ENCODE results near the gene DNAH6.

The DNAH6 gene

GRCh38 chr2:84613082-84613481, 96.8 kb downstream of the DNAH6 start:
- no peak overlapping the region for H3K27ac ChIP-seq (replicated peaks; ENCODE audit: low read length)
- H2BK120ac ChIP-seq (ENCODE audit: low read depth, low read length) = no peak overlapping the region
- no peaks in the 10 kb centered on the region for H3K27me3 ChIP-seq (ENCODE audit: control insufficient read depth in 3 of 3, insufficient read depth in 3 of 3, low read depth in 1 of 3, low read length in 3 of 3)
- no peak overlapping the region for H2BK15ac ChIP-seq (ENCODE audit: low read length)
- H4K91ac ChIP-seq (ENCODE audit: low read depth, low read length, poor library complexity) = no peak overlapping the region
- H2AFZ ChIP-seq (ENCODE audit: low read length) = no peak overlapping the region
- WGBS, 2 donors (ENCODE audit: extremely low coverage in 2 of 2, insufficient read length in 2 of 2, insufficient replicate concordance in 1 of 2) = no CpG with 5 or more reads among the region's 2 CpGs
- H3K4me1 ChIP-seq (ENCODE audit: control insufficient read depth in 2 of 2, insufficient read depth in 1 of 2, low read depth in 1 of 2, low read length in 2 of 2) = peaks cover 0 to 2% of the 10 kb centered on the region in 2 donors
- DNase-seq (ENCODE audit: low spot score) = no peak
- no peak overlapping the region for H4K8ac ChIP-seq (ENCODE audit: low read depth, low read length)
- H3K4ac ChIP-seq (ENCODE audit: low read length) = no peak overlapping the region
- H3K9me3 ChIP-seq (replicated peaks in 1 of 2; ENCODE audit: control insufficient read depth in 2 of 2, insufficient read depth in 1 of 2, low read depth in 1 of 2, low read length in 2 of 2) = peaks cover 0 to 7% of the 10 kb centered on the region in 2 donors
- H3K14ac ChIP-seq (ENCODE audit: low read length) = no peak overlapping the region
- H3K9ac ChIP-seq (ENCODE audit: low read depth, low read length, poor library complexity) = no peak overlapping the region
- H2BK5ac ChIP-seq (ENCODE audit: low read length) = no peak overlapping the region
- no peak overlapping the region for H3K4me2 ChIP-seq (ENCODE audit: insufficient read depth, low read length, poor library complexity, severe bottlenecking)
- no peak overlapping the region for H2AK5ac ChIP-seq (ENCODE audit: low read depth, low read length)
- H3K18ac ChIP-seq (ENCODE audit: low read length) = no peak overlapping the region
- no peaks in the 10 kb centered on the region for H3K36me3 ChIP-seq (replicated peaks in 1 of 2; ENCODE audit: control insufficient read depth in 2 of 2, insufficient read depth in 2 of 2, low read length in 2 of 2)
- no peak overlapping the region for H2BK12ac ChIP-seq (ENCODE audit: low read length)
- no peak overlapping the region for H3K4me3 ChIP-seq (ENCODE audit: low read length in 2 of 2)
- no peaks in the 10 kb centered on the region for H3K79me1 ChIP-seq (ENCODE audit: low read depth, low read length)
- H3K23ac ChIP-seq (ENCODE audit: low read depth, low read length, poor library complexity) = no peak overlapping the region

- Histone ChIP-seq H3K4me1 (ENCODE audit: control insufficient read depth in 2 of 2, insufficient read depth in 1 of 2, low read depth in 1 of 2, low read length in 2 of 2) (no peaks in the 10 kb centered on the region), H3K9ac (ENCODE audit: low read depth, low read length, poor library complexity) (no peak overlapping the region), H3K4me3 (ENCODE audit: low read length in 2 of 2) (no peak overlapping the region), H4K8ac (ENCODE audit: low read depth, low read length) (no peak overlapping the region), H3K14ac (ENCODE audit: low read length) (no peak overlapping the region), H2BK12ac (ENCODE audit: low read length) (no peak overlapping the region), H3K4ac (ENCODE audit: low read length) (no peak overlapping the region), H2BK5ac (ENCODE audit: low read length) (no peak overlapping the region), H2BK120ac (ENCODE audit: low read depth, low read length) (no peak overlapping the region), H2AK5ac (ENCODE audit: low read depth, low read length) (no peak overlapping the region), H3K9me3 (replicated peaks in 1 of 2; ENCODE audit: control insufficient read depth in 2 of 2, insufficient read depth in 1 of 2, low read depth in 1 of 2, low read length in 2 of 2) (no peaks in the 10 kb centered on the region), H3K36me3 (replicated peaks in 1 of 2; ENCODE audit: control insufficient read depth in 2 of 2, insufficient read depth in 2 of 2, low read length in 2 of 2) (no peaks in the 10 kb centered on the region), H4K91ac (ENCODE audit: low read depth, low read length, poor library complexity) (no peak overlapping the region), H2AFZ (ENCODE audit: low read length) (no peak overlapping the region), H3K4me2 (ENCODE audit: insufficient read depth, low read length, poor library complexity, severe bottlenecking) (no peak overlapping the region), H3K27me3 (ENCODE audit: control insufficient read depth in 3 of 3, insufficient read depth in 3 of 3, low read depth in 1 of 3, low read length in 3 of 3) (no peaks in the 10 kb centered on the region), H3K18ac (ENCODE audit: low read length) (no peak overlapping the region), H2BK15ac (ENCODE audit: low read length) (no peak overlapping the region), H3K27ac (replicated peaks; ENCODE audit: low read length) (no peak overlapping the region), H3K23ac (ENCODE audit: low read depth, low read length, poor library complexity) (no peak overlapping the region), H3K79me1 (ENCODE audit: low read depth, low read length) (no peaks in the 10 kb centered on the region)
- WGBS, 2 donors (ENCODE audit: extremely low coverage in 2 of 2, insufficient read length in 2 of 2, insufficient replicate concordance in 1 of 2) = no CpG with 5 or more reads among the region's 4 CpGs
- DNase-seq (ENCODE audit: low spot score) = no peak
These were observed 103.6 kb downstream of the DNAH6 start for GRCh38 chr2:84619794-84620371.

- no peak overlapping the region for H3K18ac ChIP-seq (ENCODE audit: low read length)
- H3K4me2 ChIP-seq (ENCODE audit: insufficient read depth, low read length, poor library complexity, severe bottlenecking) = no peak overlapping the region
- no CpG with 5 or more reads among the region's 2 CpGs for WGBS, 2 donors (ENCODE audit: extremely low coverage in 2 of 2, insufficient read length in 2 of 2, insufficient replicate concordance in 1 of 2)
- no peak overlapping the region for H4K91ac ChIP-seq (ENCODE audit: low read depth, low read length, poor library complexity)
- no peak overlapping the region for H2AK5ac ChIP-seq (ENCODE audit: low read depth, low read length)
- H2BK12ac ChIP-seq (ENCODE audit: low read length) = no peak overlapping the region
- H3K4me3 ChIP-seq (ENCODE audit: low read length in 2 of 2) = no peak overlapping the region
- H2BK120ac ChIP-seq (ENCODE audit: low read depth, low read length) = no peak overlapping the region
- no peak overlapping the region for H2AFZ ChIP-seq (ENCODE audit: low read length)
- H3K9ac ChIP-seq (ENCODE audit: low read depth, low read length, poor library complexity) = no peak overlapping the region
- H3K9me3 ChIP-seq (replicated peaks in 1 of 2; ENCODE audit: control insufficient read depth in 2 of 2, insufficient read depth in 1 of 2, low read depth in 1 of 2, low read length in 2 of 2) = no peaks in the 10 kb centered on the region
- H3K79me1 ChIP-seq (ENCODE audit: low read depth, low read length) = no peaks in the 10 kb centered on the region
- H3K4me1 ChIP-seq (ENCODE audit: control insufficient read depth in 2 of 2, insufficient read depth in 1 of 2, low read depth in 1 of 2, low read length in 2 of 2) = no peaks in the 10 kb centered on the region
- H2BK15ac ChIP-seq (ENCODE audit: low read length) = no peak overlapping the region
- H3K23ac ChIP-seq (ENCODE audit: low read depth, low read length, poor library complexity) = no peak overlapping the region
- H3K14ac ChIP-seq (ENCODE audit: low read length) = no peak overlapping the region
- H3K27ac ChIP-seq (replicated peaks; ENCODE audit: low read length) = no peak overlapping the region
- no peak overlapping the region for H4K8ac ChIP-seq (ENCODE audit: low read depth, low read length)
- DNase-seq (ENCODE audit: low spot score) = no peak
- H3K4ac ChIP-seq (ENCODE audit: low read length) = no peak overlapping the region
- H2BK5ac ChIP-seq (ENCODE audit: low read length) = no peak overlapping the region
- no peaks in the 10 kb centered on the region for H3K27me3 ChIP-seq (ENCODE audit: control insufficient read depth in 3 of 3, insufficient read depth in 3 of 3, low read depth in 1 of 3, low read length in 3 of 3)
- no peaks in the 10 kb centered on the region for H3K36me3 ChIP-seq (replicated peaks in 1 of 2; ENCODE audit: control insufficient read depth in 2 of 2, insufficient read depth in 2 of 2, low read length in 2 of 2)
These were observed 112.2 kb downstream of the DNAH6 start for GRCh38 chr2:84628486-84628885.

GRCh38 chr2:84629550-84629949, 113.3 kb downstream of the DNAH6 start:
- no peak overlapping the region for H4K8ac ChIP-seq (ENCODE audit: low read depth, low read length)

More at GRCh38 chr2:84629550-84629949, 113.3 kb downstream of the DNAH6 start:
- Histone ChIP-seq H2BK12ac (ENCODE audit: low read length) (no peak overlapping the region), H2AFZ (ENCODE audit: low read length) (no peak overlapping the region), H3K9me3 (replicated peaks in 1 of 2; ENCODE audit: control insufficient read depth in 2 of 2, insufficient read depth in 1 of 2, low read depth in 1 of 2, low read length in 2 of 2) (no peaks in the 10 kb centered on the region), H3K79me1 (ENCODE audit: low read depth, low read length) (no peaks in the 10 kb centered on the region), H3K4me1 (ENCODE audit: control insufficient read depth in 2 of 2, insufficient read depth in 1 of 2, low read depth in 1 of 2, low read length in 2 of 2) (no peaks in the 10 kb centered on the region), H3K9ac (ENCODE audit: low read depth, low read length, poor library complexity) (no peak overlapping the region), H2BK15ac (ENCODE audit: low read length) (no peak overlapping the region), H4K91ac (ENCODE audit: low read depth, low read length, poor library complexity) (no peak overlapping the region), H2AK5ac (ENCODE audit: low read depth, low read length) (no peak overlapping the region), H3K27ac (replicated peaks; ENCODE audit: low read length) (no peak overlapping the region), H3K4me3 (ENCODE audit: low read length in 2 of 2) (no peak overlapping the region), H3K27me3 (ENCODE audit: control insufficient read depth in 3 of 3, insufficient read depth in 3 of 3, low read depth in 1 of 3, low read length in 3 of 3) (no peaks in the 10 kb centered on the region), H2BK120ac (ENCODE audit: low read depth, low read length) (no peak overlapping the region), H3K18ac (ENCODE audit: low read length) (no peak overlapping the region), H3K4ac (ENCODE audit: low read length) (no peak overlapping the region), H3K14ac (ENCODE audit: low read length) (no peak overlapping the region), H3K36me3 (replicated peaks in 1 of 2; ENCODE audit: control insufficient read depth in 2 of 2, insufficient read depth in 2 of 2, low read length in 2 of 2) (no peaks in the 10 kb centered on the region), H2BK5ac (ENCODE audit: low read length) (no peak overlapping the region), H3K4me2 (ENCODE audit: insufficient read depth, low read length, poor library complexity, severe bottlenecking) (no peak overlapping the region), H3K23ac (ENCODE audit: low read depth, low read length, poor library complexity) (no peak overlapping the region)
- DNase-seq (ENCODE audit: low spot score) = no peak

Data from neuronal stem cell (in vitro differentiated cells).